ENCODE results near the gene HPCAL1.

GRCh38 chr2:10427618-10427949 lies 124.9 kb downstream of the HPCAL1 start:
- no peak for TF ChIP-seq CTCF (IDR thresholded peaks at IDR 0.05)
- TF ChIP-seq POLR2A (IDR thresholded peaks at IDR 0.05), result no peak
- TF ChIP-seq EP300 (IDR thresholded peaks at IDR 0.05), result no peak
- no peak for TF ChIP-seq POLR2AphosphoS5 (IDR thresholded peaks at IDR 0.05)
